ENCODE measurements around the gene ALDH1A3. TPM values are rescaled to one million over a fixed set of nuclear protein-coding genes. Genes with fewer than 3 reads are reported as not detected.

ALDH1A3 gene
- total RNA-seq, 1 experiment from 2014 or later = not detected

GRCh38 chr15:100919481-100920405 lies 40.1 kb downstream of the ALDH1A3 start:
- in situ Hi-C loops (cut with HindIII; ENCODE audit: low sequenced_read_pairs) = no loop called here
- DNase-seq (ENCODE audit: low spot score) = peak; percentile 12

GRCh38 chr15:100920516-100921135 lies 41.0 kb downstream of the ALDH1A3 start:
- DNase-seq (ENCODE audit: low spot score) = no peak
- in situ Hi-C loops (cut with HindIII; ENCODE audit: low sequenced_read_pairs) = no loop called here

- DNase-seq (ENCODE audit: low spot score) = no peak
- in situ Hi-C loops (cut with HindIII; ENCODE audit: low sequenced_read_pairs) = no loop called here
Observed at GRCh38 chr15:100922192-100923040, 42.8 kb downstream of the ALDH1A3 start.

- in situ Hi-C loops (cut with HindIII; ENCODE audit: low sequenced_read_pairs) = no loop called here
- DNase-seq (ENCODE audit: low spot score) = no peak
Observed at GRCh38 chr15:100923076-100923475, 43.4 kb downstream of the ALDH1A3 start.

GRCh38 chr15:100923902-100924301 lies 44.3 kb downstream of the ALDH1A3 start:
- in situ Hi-C loops (cut with HindIII; ENCODE audit: low sequenced_read_pairs) = no loop called here

GRCh38 chr15:100924436-100924835 lies 44.8 kb downstream of the ALDH1A3 start:
- DNase-seq (ENCODE audit: low spot score) = no peak
- in situ Hi-C loops (cut with HindIII; ENCODE audit: low sequenced_read_pairs) = no loop called here

More at GRCh38 chr15:100923902-100924301, 44.3 kb downstream of the ALDH1A3 start:
- DNase-seq (ENCODE audit: low spot score) = no peak

- in situ Hi-C loops (cut with HindIII; ENCODE audit: low sequenced_read_pairs) = no loop called here
- no peak for DNase-seq (ENCODE audit: low spot score)
Observed at GRCh38 chr15:100925480-100925879, 45.8 kb downstream of the ALDH1A3 start.

- no peak for DNase-seq (ENCODE audit: low spot score)
- in situ Hi-C loops (cut with HindIII; ENCODE audit: low sequenced_read_pairs) = no loop called here
Observed at GRCh38 chr15:100926258-100926657, 46.6 kb downstream of the ALDH1A3 start.

GRCh38 chr15:100926971-100927756 lies 47.5 kb downstream of the ALDH1A3 start:
- DNase-seq (ENCODE audit: low spot score) = no peak
- in situ Hi-C loops (cut with HindIII; ENCODE audit: low sequenced_read_pairs) = no loop called here

- in situ Hi-C loops (cut with HindIII; ENCODE audit: low sequenced_read_pairs) = no loop called here
Observed at GRCh38 chr15:100928632-100929280, 49.1 kb downstream of the ALDH1A3 start.

GRCh38 chr15:100929641-100930042 lies 50.0 kb downstream of the ALDH1A3 start:
- in situ Hi-C loops (cut with HindIII; ENCODE audit: low sequenced_read_pairs) = no loop called here
- peak; percentile 2 for DNase-seq (ENCODE audit: low spot score)

More at GRCh38 chr15:100928632-100929280, 49.1 kb downstream of the ALDH1A3 start:
- no peak for DNase-seq (ENCODE audit: low spot score)

GRCh38 chr15:100930306-100930848 lies 50.7 kb downstream of the ALDH1A3 start:
- no peak for DNase-seq (ENCODE audit: low spot score)
- in situ Hi-C loops (cut with HindIII; ENCODE audit: low sequenced_read_pairs) = no loop called here

- DNase-seq (ENCODE audit: low spot score) = no peak
- in situ Hi-C loops (cut with HindIII; ENCODE audit: low sequenced_read_pairs) = no loop called here
Observed at GRCh38 chr15:100931143-100931890, 51.7 kb downstream of the ALDH1A3 start.

- in situ Hi-C loops (cut with HindIII; ENCODE audit: low sequenced_read_pairs) = no loop called here
Observed at GRCh38 chr15:100932676-100933348, 53.2 kb downstream of the ALDH1A3 start.

GRCh38 chr15:100934166-100934565 lies 54.5 kb downstream of the ALDH1A3 start:
- DNase-seq (ENCODE audit: low spot score) = no peak
- in situ Hi-C loops (cut with HindIII; ENCODE audit: low sequenced_read_pairs) = no loop called here

More at GRCh38 chr15:100932676-100933348, 53.2 kb downstream of the ALDH1A3 start:
- no peak for DNase-seq (ENCODE audit: low spot score)

GRCh38 chr15:100934726-100935125 lies 55.1 kb downstream of the ALDH1A3 start:
- DNase-seq (ENCODE audit: low spot score) = no peak
- in situ Hi-C loops (cut with HindIII; ENCODE audit: low sequenced_read_pairs) = no loop called here

GRCh38 chr15:100937171-100937570 lies 57.5 kb downstream of the ALDH1A3 start:
- in situ Hi-C loops (cut with HindIII; ENCODE audit: low sequenced_read_pairs) = no loop called here
- no peak for DNase-seq (ENCODE audit: low spot score)

Data from G401 (cell line).